GM19351 (cell line): Measurements from ENCODE around the gene ENDOV.
"Not testable (repeated sequence)": the region's sequence is repeated elsewhere in the genome, so short reads cannot be mapped to it uniquely, and the experiment has no call there.

ENCODE experiments used
- ATAC-seq: cut with Tn5 transposase; IDR thresholded peaks from one replicate; pipeline ENCODE4 v1.9.1; 2021; ENCODE audit warnings: mild to moderate bottlenecking, moderate library complexity; ENCODE audit not compliant: unreplicated experiment

The ENDOV gene

GRCh38 chr17:80388175-80388574 is 26.8 kb upstream of the ENDOV start:
- ATAC-seq: no peak

GRCh38 chr17:80388601-80389000 is 26.4 kb upstream of the ENDOV start:
- no peak for ATAC-seq

- ATAC-seq: no peak
Measured at GRCh38 chr17:80389011-80389995, 25.7 kb upstream of the ENDOV start.

DNA sequence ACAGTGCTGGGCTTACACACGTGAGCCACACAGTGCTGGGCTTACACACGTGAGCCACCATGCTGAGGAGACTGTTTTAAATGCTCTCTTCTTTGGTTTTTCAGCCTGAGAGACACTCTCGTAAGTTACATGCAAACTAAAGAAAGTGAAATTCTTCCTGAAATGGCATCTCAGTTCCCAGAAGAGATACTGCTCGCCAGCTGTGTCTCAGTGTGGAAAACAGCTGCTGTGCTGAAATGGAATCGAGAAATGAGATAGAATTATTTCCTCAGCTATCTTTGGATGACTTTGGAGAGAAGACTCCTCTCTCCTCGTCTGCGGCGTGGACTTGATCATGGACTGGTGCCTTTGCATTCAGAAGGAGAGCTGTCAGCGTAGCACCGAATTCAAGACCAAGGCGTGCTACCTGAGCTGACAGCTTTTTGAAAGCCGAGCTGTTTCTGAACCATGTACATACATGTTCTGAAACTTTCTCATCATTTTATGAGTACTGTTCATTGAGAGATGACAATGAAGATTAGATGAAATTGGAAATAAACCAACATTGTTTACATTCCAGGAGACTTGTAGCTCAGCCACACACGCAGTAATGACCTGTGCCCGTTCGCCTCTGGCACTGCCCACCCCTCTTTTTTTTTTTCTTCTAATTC is 21.6 kb upstream of the ENDOV start:
- no peak for ATAC-seq

DNA sequence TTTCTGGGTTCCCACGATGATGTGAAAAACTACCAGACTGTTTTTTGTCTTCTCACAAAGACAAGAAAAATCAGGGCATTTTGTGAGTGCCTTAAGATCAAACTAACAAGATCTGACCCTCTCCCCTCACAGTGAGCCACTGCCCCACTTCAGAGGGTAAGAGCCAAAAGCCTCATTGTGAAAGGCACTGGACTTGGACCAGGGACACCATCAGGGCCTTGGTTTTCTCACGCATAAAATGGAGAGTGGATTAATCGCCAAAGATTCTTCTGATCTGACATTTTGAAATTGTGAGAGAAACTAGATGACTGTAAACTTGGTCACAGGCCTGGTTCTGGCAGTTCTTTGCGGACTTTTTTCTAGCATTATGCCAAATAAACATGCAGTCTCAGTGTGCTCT is 21.0 kb upstream of the ENDOV start:
- no peak for ATAC-seq

GRCh38 chr17:80394629-80395216 is 20.2 kb upstream of the ENDOV start:
- ATAC-seq: no peak

DNA sequence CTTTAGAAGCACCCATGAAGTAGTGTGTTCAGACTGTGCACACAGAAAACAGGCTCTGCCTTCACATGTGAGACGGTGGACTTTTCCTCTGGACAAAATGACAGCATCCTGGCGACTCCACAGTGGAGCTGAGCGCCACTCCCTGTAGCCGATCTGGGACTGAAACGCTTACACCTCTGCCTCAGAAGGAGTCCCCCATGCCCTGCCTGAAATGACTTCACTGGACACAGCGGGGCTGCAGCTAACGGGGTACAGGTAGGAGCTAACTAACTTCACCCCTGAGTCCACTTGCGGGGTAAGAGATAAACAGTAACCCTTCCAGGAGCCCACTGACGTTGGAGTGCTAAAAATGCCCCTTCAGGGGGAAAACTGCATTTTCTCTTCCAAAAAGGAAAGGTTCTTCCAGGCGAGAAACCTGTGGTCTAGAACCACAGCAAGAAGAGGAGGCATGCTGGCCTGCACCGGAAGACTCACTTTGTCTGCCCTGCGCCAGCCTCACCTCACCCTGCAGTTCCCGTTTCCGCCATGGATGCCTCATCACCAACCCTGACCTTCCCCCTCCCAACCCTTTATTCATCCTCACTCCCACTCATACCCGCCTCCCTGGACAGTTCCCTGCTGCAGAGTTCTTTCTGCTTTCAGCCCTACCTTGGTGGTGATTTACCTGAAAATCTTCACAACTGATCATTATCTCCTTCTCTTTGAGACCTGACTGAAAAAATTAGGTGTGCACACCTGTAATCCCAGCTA is 19.4 kb upstream of the ENDOV start:
- ATAC-seq: no peak

DNA sequence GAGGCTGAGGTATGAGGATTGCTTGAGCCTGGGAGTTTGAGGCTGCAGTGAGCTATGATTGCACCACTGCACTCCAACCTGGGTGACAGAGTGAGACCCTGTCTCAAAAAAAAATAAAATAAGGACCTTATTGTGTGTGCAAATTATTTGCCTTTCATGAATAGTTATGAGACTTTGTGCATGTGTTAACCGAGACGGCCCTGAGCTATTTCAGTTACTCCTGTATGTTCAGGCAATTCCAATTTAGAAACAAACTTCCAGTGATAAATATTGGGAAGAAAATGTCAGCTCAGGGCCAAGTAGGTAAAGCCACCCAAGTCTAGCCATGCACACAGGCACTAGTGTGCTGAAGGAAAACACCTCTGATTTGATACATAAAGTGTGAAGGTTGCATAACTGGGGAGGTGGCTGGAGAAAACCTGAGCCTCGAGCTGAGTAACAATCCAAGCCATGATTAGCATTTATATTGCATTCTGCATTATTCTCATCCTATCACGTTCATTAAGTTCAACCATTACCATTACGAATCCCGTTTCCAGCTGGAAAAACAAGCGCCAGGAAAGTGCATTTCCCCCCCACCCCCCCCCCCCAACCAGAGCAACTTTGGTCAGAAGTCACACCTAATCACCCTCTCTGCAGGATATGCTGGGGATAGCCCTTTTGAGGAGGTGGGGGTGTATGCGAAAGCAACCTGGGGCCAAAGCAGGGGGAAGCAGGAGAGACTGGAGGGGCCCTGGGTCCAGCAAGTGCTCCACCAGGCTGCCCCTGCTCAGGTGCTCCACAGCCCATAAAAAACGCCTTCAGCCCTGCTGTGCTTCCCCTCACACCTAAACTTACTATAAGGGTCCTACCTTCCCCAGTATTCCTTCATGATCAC is 18.6 kb upstream of the ENDOV start:
- no peak for ATAC-seq

DNA sequence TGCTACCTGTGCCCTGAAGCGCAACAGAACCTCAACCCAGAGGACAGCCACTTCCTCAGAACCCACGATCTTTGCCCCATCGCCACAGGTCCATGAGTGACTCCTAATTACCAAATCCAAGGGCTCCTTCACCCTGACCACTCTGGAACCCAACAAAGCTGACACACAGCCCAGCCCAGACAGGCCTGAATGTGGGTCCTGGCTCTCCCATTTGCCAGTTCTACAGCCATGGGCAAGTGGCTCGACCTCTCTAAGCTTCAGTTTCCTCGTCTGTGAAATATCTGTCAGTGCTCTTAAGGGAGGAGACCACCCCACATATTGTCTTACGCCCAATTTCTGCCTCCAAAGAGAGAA is 18.0 kb upstream of the ENDOV start:
- no peak for ATAC-seq

DNA sequence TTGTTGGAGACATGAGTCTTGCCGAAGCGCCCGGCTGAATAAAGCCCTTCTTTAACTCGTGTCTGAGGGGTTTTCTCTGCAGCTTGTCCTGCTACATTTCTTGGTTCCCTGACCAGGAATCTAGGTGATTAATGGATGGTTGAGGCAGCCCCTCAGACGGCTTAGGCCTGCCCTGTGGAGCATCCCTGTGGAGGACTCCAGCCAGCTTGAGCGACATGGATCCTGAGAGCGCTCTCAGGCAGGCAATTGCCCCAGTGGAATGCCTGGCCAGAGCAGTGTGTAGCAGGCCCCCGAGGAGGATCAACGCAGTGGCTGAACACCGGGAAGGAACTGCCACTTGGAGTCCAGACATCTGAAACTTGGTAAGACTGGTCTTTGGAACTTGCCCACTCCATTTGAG is 17.3 kb upstream of the ENDOV start:
- no peak for ATAC-seq

DNA sequence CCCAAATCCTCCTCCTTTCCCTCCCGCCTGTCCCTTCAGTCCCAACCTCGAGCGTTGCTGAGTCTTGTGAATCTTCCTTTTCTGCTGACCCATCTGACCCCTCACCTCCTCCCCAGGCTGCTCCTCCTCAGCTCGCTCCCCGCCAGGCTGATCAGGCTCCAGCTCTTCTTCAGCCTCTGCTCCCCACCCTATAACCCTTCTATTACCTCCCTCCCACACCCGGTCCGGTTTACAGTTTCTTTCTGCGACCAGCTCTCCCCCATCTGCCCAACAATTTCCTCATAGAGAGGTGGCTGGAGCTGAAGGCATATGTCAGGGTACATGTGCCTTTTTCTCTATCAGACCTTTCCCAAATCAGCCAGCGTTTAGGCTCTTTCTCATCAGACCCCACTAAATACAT is 13.9 kb upstream of the ENDOV start:
- ATAC-seq: not testable (repeated sequence)

- ATAC-seq: not testable (repeated sequence)
Measured at GRCh38 chr17:80402102-80402501, 12.9 kb upstream of the ENDOV start.

GRCh38 chr17:80402959-80403358 is 12.0 kb upstream of the ENDOV start:
- no peak for ATAC-seq

- ATAC-seq: no peak
Measured at GRCh38 chr17:80406146-80406545, 8.8 kb upstream of the ENDOV start.

DNA sequence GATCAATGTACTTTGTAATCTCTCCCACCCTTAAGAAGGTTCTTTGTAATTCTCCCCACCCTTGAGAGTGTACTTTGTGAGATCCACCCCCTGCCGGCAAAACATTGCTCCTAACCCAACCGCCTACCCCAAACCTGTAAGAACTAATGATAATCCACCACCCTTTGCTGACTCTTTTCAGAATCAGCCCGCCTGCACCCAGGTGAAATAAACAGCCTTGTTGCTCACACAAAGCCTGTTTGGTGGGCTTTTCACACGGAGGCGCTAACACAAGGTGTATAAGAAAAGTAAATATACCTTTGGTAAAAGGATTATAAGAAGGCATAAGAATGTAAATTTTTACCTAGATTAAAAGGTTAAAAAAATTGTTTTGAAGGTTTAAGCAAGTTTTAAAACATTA is 7.0 kb upstream of the ENDOV start:
- not testable (repeated sequence) for ATAC-seq

DNA sequence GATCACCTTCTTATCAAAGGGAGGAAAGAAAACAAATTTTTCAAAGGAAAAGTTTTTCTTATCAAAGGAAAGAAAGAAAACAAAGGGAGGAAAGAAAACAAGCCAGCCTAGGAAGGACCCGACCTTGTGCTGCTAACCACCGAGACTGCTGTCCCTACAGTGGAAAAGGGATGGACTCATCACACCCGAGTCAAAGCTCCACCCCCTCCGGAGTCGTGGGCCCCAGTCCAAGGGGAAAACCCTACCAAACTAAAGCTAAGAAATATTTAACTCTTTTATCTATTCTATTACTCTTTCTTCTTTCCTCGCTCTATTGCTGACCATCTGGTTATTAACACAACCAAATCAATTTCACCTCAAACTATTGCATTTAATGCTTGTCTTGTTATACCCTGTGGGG is 6.1 kb upstream of the ENDOV start:
- ATAC-seq: no peak

- no peak for ATAC-seq
Measured at GRCh38 chr17:80409626-80410025, 5.3 kb upstream of the ENDOV start.

DNA sequence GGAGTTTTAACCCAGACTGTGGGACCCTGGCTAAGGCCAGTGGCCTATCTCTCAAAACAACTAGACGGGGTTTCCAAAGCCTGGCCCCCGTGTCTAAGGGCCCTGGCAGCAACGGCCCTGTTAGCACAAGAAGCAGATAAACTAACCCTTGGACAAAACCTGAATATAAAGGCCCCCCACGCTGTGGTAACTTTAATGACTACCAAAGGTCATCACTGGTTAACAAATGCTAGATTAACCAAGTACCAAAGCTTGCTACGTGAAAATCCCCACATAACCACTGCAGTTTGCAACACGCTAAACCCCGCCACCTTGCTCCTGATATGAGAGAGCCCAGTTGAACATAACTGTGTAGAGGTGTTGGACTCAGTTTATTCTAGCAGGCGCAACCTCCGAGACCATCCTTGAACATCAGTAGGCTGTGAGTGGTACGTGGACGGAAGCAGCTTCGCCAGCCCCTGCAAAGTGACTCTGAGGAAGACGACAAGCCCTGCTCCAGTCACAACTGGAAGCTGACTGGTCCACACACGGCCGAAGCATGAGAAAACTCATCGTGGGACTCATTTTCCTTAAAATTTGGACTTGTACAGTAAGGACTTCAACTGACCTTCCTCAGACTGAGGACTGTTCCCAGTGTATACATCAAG is 4.4 kb upstream of the ENDOV start:
- ATAC-seq: not testable (repeated sequence)

DNA sequence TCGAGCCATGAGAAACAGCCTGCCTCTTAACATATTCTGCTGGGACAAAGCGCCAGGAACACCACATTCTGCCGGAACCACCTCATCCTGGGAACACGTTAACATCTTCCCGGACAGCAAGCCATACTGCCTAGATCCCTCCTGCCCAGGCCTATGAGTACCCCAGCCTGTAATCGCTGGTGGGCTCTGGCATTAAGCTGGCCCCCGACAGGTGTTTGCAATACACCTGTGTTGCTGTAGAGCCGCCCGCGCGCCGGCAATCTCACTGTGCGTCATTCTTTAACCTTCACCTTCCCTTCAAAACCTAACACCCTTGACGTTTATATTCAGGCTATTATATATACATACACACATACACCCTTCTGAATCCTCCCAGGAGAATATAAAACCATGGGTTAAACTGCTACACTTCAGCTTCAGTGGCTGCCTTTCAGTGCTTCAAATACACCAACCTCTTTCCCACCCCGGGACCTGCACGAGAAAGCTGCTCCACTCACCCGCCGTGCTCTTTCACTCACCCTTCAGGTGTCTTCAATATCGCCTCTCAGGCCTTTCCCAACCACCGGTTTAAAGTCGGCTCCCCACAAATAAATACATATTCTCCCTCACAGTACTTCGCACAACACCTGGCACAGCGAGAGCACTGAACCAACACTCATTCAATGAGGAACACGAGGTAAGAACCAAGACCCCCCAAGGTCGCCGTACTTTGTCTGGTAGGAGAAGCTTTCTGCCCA is 1.0 kb upstream of the ENDOV start:
- no peak for ATAC-seq
